Measurements from ENCODE around the gene SCN2A.
"Not testable (repeated sequence)": the region's sequence is repeated elsewhere in the genome, so short reads cannot be mapped to it uniquely, and the experiment has no call there.

Gene SCN2A

GRCh38 chr2:165248238-165248637, 9.0 kb downstream of the SCN2A start:
- Histone ChIP-seq H3K79me2 (ENCODE audit: low read length) (no peaks in the 10 kb centered on the region), H3K4me2 (ENCODE audit: low read length) (no peak overlapping the region), H4K20me1 (ENCODE audit: insufficient read depth, low read length) (no peaks in the 10 kb centered on the region), H3K9ac (ENCODE audit: low read length) (no peak overlapping the region), H3K4me3 (ENCODE audit: low read length) (no peak overlapping the region), H3K27me3 (ENCODE audit: low read depth, low read length) (no peaks in the 10 kb centered on the region), H3K36me3 (replicated peaks; ENCODE audit: low read depth, low read length) (no peaks in the 10 kb centered on the region), H3K4me1 (ENCODE audit: low read length) (no peaks in the 10 kb centered on the region), H3K27ac (ENCODE audit: low read length) (no peak overlapping the region), H3K9me3 (ENCODE audit: insufficient read depth, low read length) (no peaks in the 10 kb centered on the region), H2AFZ (ENCODE audit: low read depth, low read length) (no peak overlapping the region)
- no peak for TF ChIP-seq EZH2phosphoT487 (IDR thresholded peaks at IDR 0.05; ENCODE audit: low read depth)

GRCh38 chr2:165251366-165251765, 12.2 kb downstream of the SCN2A start:
- no peak overlapping the region for H3K4me2 ChIP-seq (ENCODE audit: low read length)
- no peaks in the 10 kb centered on the region for H3K79me2 ChIP-seq (ENCODE audit: low read length)
- no peak overlapping the region for H3K9ac ChIP-seq (ENCODE audit: low read length)
- H3K27me3 ChIP-seq (ENCODE audit: low read depth, low read length), result no peaks in the 10 kb centered on the region
- H3K27ac ChIP-seq (ENCODE audit: low read length), result no peak overlapping the region
- no peak overlapping the region for H3K4me3 ChIP-seq (ENCODE audit: low read length)
- H3K36me3 ChIP-seq (replicated peaks; ENCODE audit: low read depth, low read length), result no peaks in the 10 kb centered on the region
- H2AFZ ChIP-seq (ENCODE audit: low read depth, low read length), result no peak overlapping the region
- H3K9me3 ChIP-seq (ENCODE audit: insufficient read depth, low read length), result no peaks in the 10 kb centered on the region
- H4K20me1 ChIP-seq (ENCODE audit: insufficient read depth, low read length), result no peaks in the 10 kb centered on the region
- no peaks in the 10 kb centered on the region for H3K4me1 ChIP-seq (ENCODE audit: low read length)
- TF ChIP-seq CTCF (IDR thresholded peaks at IDR 0.05; ENCODE audit: low read depth, low read length) (no peak), EZH2phosphoT487 (IDR thresholded peaks at IDR 0.05; ENCODE audit: low read depth) (no peak)

GRCh38 chr2:165253178-165253577, 14.0 kb downstream of the SCN2A start:
- H3K36me3 ChIP-seq (replicated peaks; ENCODE audit: low read depth, low read length), result no peaks in the 10 kb centered on the region
- H3K27ac ChIP-seq (ENCODE audit: low read length), result no peak overlapping the region
- no peaks in the 10 kb centered on the region for H3K4me1 ChIP-seq (ENCODE audit: low read length)
- H4K20me1 ChIP-seq (ENCODE audit: insufficient read depth, low read length), result no peaks in the 10 kb centered on the region
- no peaks in the 10 kb centered on the region for H3K9me3 ChIP-seq (ENCODE audit: insufficient read depth, low read length)
- no peaks in the 10 kb centered on the region for H3K27me3 ChIP-seq (ENCODE audit: low read depth, low read length)
- H3K4me2 ChIP-seq (ENCODE audit: low read length), result no peak overlapping the region
- no peaks in the 10 kb centered on the region for H3K79me2 ChIP-seq (ENCODE audit: low read length)
- H3K4me3 ChIP-seq (ENCODE audit: low read length), result no peak overlapping the region
- H3K9ac ChIP-seq (ENCODE audit: low read length), result no peak overlapping the region
- TF ChIP-seq CTCF (IDR thresholded peaks at IDR 0.05; ENCODE audit: low read depth, low read length), result no peak
- no peak for TF ChIP-seq EZH2phosphoT487 (IDR thresholded peaks at IDR 0.05; ENCODE audit: low read depth)
- no peak overlapping the region for H2AFZ ChIP-seq (ENCODE audit: low read depth, low read length)

GRCh38 chr2:165256618-165257017, 17.4 kb downstream of the SCN2A start:
- Histone ChIP-seq H3K36me3 (replicated peaks; ENCODE audit: low read depth, low read length) (no peaks in the 10 kb centered on the region), H3K79me2 (ENCODE audit: low read length) (no peaks in the 10 kb centered on the region), H3K27ac (ENCODE audit: low read length) (no peak overlapping the region), H3K4me2 (ENCODE audit: low read length) (no peak overlapping the region), H3K4me3 (ENCODE audit: low read length) (no peak overlapping the region), H2AFZ (ENCODE audit: low read depth, low read length) (no peak overlapping the region), H3K9ac (ENCODE audit: low read length) (no peak overlapping the region), H3K9me3 (ENCODE audit: insufficient read depth, low read length) (no peaks in the 10 kb centered on the region), H3K4me1 (ENCODE audit: low read length) (no peaks in the 10 kb centered on the region), H3K27me3 (ENCODE audit: low read depth, low read length) (no peaks in the 10 kb centered on the region), H4K20me1 (ENCODE audit: insufficient read depth, low read length) (no peaks in the 10 kb centered on the region)
- TF ChIP-seq CTCF (IDR thresholded peaks at IDR 0.05; ENCODE audit: low read depth, low read length) (no peak), EZH2phosphoT487 (IDR thresholded peaks at IDR 0.05; ENCODE audit: low read depth) (no peak)

- H3K79me2 ChIP-seq (ENCODE audit: low read length); H3K27me3 ChIP-seq (ENCODE audit: low read depth, low read length); H2AFZ ChIP-seq (ENCODE audit: low read depth, low read length); H3K9me3 ChIP-seq (ENCODE audit: insufficient read depth, low read length); H3K4me2 ChIP-seq (ENCODE audit: low read length); H3K27ac ChIP-seq (ENCODE audit: low read length); H3K4me3 ChIP-seq (ENCODE audit: low read length); H3K36me3 ChIP-seq (replicated peaks; ENCODE audit: low read depth, low read length); H3K9ac ChIP-seq (ENCODE audit: low read length); H3K4me1 ChIP-seq (ENCODE audit: low read length); H4K20me1 ChIP-seq (ENCODE audit: insufficient read depth, low read length): not testable (repeated sequence)
Measured at GRCh38 chr2:165260347-165260746, 21.1 kb downstream of the SCN2A start.

Measured in OCI-LY3 (cell line).